Measurements from ENCODE around the gene PCDHGC3.

DNA sequence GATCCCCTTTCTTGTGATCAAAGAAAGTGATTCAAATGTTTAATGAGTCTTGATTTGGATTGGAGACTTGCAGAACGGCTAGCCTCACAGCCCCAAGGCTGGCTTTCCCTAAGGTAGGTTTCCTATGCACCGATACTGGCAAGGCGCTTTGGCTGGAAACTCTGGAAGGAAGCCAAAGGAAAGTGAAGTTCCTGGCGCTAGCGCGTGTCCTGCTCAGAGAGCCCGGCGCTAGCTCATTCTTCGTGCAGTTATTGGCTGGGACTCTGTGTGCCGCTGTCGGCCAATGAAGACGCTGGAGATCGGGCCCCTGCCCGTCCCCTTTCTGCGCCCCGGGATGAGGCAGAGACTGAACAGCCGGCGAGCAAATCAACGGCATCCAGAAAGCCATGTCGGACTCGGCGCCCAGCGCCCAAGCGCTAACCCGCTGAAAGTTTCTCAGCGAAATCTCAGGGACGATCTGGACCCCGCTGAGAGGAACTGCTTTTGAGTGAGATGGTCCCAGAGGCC, at the start of gene PCDHGC3:
- TF ChIP-seq, protein P1, sequence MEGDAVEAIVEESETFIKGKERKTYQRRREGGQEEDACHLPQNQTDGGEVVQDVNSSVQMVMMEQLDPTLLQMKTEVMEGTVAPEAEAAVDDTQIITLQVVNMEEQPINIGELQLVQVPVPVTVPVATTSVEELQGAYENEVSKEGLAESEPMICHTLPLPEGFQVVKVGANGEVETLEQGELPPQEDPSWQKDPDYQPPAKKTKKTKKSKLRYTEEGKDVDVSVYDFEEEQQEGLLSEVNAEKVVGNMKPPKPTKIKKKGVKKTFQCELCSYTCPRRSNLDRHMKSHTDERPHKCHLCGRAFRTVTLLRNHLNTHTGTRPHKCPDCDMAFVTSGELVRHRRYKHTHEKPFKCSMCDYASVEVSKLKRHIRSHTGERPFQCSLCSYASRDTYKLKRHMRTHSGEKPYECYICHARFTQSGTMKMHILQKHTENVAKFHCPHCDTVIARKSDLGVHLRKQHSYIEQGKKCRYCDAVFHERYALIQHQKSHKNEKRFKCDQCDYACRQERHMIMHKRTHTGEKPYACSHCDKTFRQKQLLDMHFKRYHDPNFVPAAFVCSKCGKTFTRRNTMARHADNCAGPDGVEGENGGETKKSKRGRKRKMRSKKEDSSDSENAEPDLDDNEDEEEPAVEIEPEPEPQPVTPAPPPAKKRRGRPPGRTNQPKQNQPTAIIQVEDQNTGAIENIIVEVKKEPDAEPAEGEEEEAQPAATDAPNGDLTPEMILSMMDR (IDR thresholded peaks at IDR 0.05; ENCODE audit: low read length) = peak; percentile 52
- no peak for TF ChIP-seq EZH2 (optimal IDR thresholded peaks at IDR 0.05; ENCODE audit: low read depth, low read length)
- no peak for TF ChIP-seq EZH2phosphoT487 (IDR thresholded peaks at IDR 0.05; ENCODE audit: low read length)

Measured in MM.1S (cell line).